Natural killer cell treated with Interleukin-12 subunit alpha and Interleukin-12 subunit beta and Interleukin-15 and Interleukin-18, amount 100 ng/mL, for 72 hours (primary cell): Measurements from ENCODE around the gene MAOA. TPM values are rescaled to one million over a fixed set of nuclear protein-coding genes. Genes with fewer than 3 reads are reported as not detected.

Experiments
- ATAC-seq, 2 donors: fragments of 150-1000 bp; cut with Tn5 transposase in 1 of 2; sonication (Bioruptor Pico), chemical (Tn5 transposase) in 1 of 2; 2 replicates each; pipeline ENCODE4 v1.10.0; 2021
- DNase-seq: peaks from one replicate; pipeline ENCODE4 v3.0.0; 2022; ENCODE audit warnings: low spot score
- H3K27ac Mint-ChIP-seq, 2 donors: 1 replicate in 1 of 2; 2 replicates in 1 of 2; pipeline ENCODE4 v1.8.0; 2022; ENCODE audit warnings: mixed read lengths in 2 of 2, mild to moderate bottlenecking in 1 of 2, moderate library complexity in 1 of 2
- H3K27me3 Mint-ChIP-seq, 2 donors: 1 replicate in 1 of 2; 2 replicates in 1 of 2; pipeline ENCODE4 v1.8.0; 2022; ENCODE audit warnings: mixed read lengths in 2 of 2
- H3K36me3 Mint-ChIP-seq: one replicate; pipeline ENCODE4 v1.8.0; 2022; ENCODE audit warnings: mixed read lengths
- H3K4me1 Mint-ChIP-seq, 2 donors: 1 replicate in 1 of 2; 2 replicates in 1 of 2; pipeline ENCODE4 v1.8.0; 2022; ENCODE audit warnings: low read depth in 2 of 2, mixed read lengths in 2 of 2, mild to moderate bottlenecking in 1 of 2
- H3K4me3 Mint-ChIP-seq: one replicate; pipeline ENCODE4 v1.8.0; 2022; ENCODE audit warnings: mixed read lengths
- H3K9me3 Mint-ChIP-seq: 2 replicates; pipeline ENCODE4 v1.8.0; 2022; ENCODE audit warnings: mixed read lengths
- total RNA-seq, 2 donors: library from RNA; stranded (reverse); gene quantifications; one replicate each; pipeline ENCODE4 v1.2.3, GENCODE V29; 2022

MAOA gene
- total RNA-seq, 2 donors from 2014 or later, result 0.21 to 1.8 TPM

DNA sequence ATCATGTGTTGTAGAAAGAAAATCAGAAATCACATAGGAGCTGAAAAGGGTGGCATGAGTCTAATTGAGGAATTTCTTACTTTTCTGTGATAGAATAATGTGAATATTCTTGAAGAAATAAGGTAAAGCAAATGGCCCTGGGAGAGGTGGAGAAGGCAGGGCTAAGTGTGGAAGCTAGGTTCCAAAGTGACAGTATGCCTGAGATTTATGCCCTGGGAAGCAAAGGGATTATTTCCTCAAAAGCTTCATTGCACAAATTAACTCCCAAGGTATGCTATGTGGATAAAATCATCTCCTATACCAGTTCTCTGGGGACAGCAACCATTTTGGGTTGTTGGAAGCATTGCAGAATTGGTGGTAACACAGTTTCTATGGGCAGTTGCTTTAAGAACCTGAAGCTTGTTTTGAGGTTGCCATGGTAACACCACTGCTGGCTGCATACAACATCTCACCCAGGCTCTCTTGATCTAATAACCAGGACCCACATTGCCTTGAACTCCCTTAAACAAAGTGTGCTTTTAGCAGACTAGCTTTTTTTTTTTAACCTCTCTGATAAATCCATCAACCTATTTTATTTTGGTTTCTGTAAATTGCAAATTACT, 21.0 kb downstream of the MAOA start:
- ATAC-seq (no peak), DNase-seq (no peak)
- Mint-ChIP-seq H3K4me1 (no peaks in the 10 kb centered on the region), H3K27me3 (peaks cover 3 to 21% of the 10 kb centered on the region in 2 donors), H3K27ac (no peak overlapping the region), H3K4me3 (no peak overlapping the region), H3K36me3 (no peaks in the 10 kb centered on the region), H3K9me3 (no peaks in the 10 kb centered on the region)

DNA sequence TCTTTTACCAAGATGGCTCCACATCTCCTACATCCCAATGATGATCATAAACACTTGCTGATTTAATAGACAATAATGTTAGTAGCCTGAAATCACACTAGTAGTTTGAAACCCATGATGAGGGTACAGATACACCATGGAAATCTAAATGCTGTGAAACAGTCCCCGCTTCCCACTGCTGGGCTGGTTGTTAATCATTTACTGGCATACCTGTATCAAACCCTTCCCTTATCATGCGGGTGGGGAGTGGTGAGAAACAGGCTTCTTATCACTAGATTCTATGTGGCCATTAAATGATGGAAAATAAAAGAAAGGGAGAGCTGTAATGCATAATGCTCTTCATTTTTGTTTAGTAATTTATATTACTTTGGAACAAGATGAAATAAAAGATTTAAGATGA, 21.9 kb downstream of the MAOA start:
- Mint-ChIP-seq H3K27me3 (peaks cover 7 to 22% of the 10 kb centered on the region in 2 donors), H3K4me1 (no peaks in the 10 kb centered on the region), H3K27ac (no peak overlapping the region), H3K36me3 (no peaks in the 10 kb centered on the region), H3K9me3 (no peaks in the 10 kb centered on the region), H3K4me3 (no peak overlapping the region)
- DNase-seq, result no peak
- no peak for ATAC-seq

DNA sequence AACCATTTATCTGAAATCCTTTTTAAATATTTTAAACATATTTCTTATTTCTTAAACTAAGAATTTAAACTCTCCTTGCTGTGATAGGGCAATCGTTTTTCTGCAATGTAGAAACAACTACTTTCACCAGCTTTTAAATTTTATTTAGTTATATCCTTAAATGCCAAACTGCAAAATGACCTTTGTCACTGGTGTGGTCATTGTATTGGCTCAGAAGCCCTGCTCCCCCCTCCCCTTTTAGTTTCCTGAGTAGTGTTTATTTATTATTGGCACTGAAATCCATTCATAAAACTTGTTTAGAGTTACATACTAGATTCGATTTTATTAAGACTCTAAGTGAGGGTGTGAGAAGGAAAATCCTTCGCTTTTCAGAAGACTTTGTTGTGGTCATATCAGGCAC, 23.0 kb downstream of the MAOA start:
- Mint-ChIP-seq H3K36me3 (no peaks in the 10 kb centered on the region), H3K4me3 (no peak overlapping the region), H3K27me3 (peaks cover 10 to 25% of the 10 kb centered on the region in 2 donors), H3K9me3 (no peaks in the 10 kb centered on the region), H3K27ac (no peak overlapping the region), H3K4me1 (no peaks in the 10 kb centered on the region)
- no peak for DNase-seq
- ATAC-seq, result no peak

DNA sequence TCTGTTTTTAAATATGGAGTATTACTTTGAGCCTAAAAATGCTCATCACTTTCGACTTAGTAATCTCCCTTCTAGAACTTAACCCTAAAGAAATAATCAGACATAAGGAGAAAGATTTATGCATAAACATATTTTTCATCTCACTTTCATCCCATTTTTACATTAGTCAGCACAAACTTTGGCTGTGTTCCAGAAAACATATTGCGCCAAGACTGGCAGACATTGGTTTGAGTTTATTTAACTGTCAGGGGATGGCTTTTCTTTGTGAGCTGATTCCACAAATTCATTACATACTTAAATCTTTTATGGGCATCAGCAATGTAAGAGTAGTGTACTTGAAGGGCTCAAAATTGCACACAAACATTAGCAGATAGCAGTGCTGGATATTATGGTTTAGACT, 23.7 kb downstream of the MAOA start:
- Mint-ChIP-seq H3K4me1 (no peaks in the 10 kb centered on the region), H3K4me3 (no peak overlapping the region), H3K36me3 (no peaks in the 10 kb centered on the region), H3K9me3 (no peaks in the 10 kb centered on the region), H3K27me3 (peaks cover 14 to 25% of the 10 kb centered on the region in 2 donors), H3K27ac (no peak overlapping the region)
- ATAC-seq, result no peak
- no peak for DNase-seq

DNA sequence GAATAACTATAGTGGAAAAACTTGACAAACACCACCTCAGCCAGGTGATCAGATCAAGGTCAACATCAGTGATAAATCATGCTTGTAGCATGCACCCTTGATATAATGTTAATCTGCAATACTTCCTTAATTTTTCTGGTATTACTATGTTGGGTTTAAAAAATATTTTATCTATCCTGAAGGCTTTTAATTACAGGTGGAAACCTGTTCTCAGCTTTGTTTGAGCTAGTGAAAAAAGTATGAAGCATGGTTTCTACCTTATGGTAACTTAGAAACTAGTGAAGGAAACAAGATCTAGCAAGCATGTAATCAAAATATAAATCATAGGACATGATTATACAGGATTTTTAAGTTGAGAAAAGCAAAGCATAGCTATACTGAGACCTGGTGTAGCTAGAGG, 26.6 kb downstream of the MAOA start:
- DNase-seq (no peak), ATAC-seq (no peak)
- no peaks in the 10 kb centered on the region for H3K9me3 Mint-ChIP-seq
- no peak overlapping the region for H3K27ac Mint-ChIP-seq
- H3K36me3 Mint-ChIP-seq, result no peaks in the 10 kb centered on the region
- H3K27me3 Mint-ChIP-seq, result peaks cover 14 to 18% of the 10 kb centered on the region in 2 donors
- no peaks in the 10 kb centered on the region for H3K4me1 Mint-ChIP-seq
- H3K4me3 Mint-ChIP-seq, result no peak overlapping the region

DNA sequence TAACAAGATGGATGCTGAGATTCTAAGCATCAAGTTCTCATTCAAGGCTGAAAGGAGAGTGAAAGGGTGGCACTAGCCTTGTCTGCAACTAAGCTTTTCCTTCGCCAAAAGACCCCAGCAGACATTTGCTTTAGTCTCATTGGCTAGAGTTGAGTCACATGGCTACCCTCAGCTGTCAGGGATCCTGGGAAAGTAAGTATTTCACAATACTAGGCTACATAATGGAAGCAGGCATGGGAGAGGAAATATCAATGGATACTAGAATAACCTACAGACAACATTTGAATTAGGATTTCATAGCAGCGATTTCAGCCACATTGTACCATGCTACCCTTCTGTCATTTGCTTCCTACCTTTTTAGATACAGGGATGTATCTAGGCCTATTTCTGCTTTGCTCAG, 29.1 kb downstream of the MAOA start:
- Mint-ChIP-seq H3K4me1 (no peaks in the 10 kb centered on the region), H3K4me3 (no peak overlapping the region), H3K27me3 (peaks cover 14 to 18% of the 10 kb centered on the region in 2 donors), H3K36me3 (no peaks in the 10 kb centered on the region), H3K27ac (no peak overlapping the region), H3K9me3 (no peaks in the 10 kb centered on the region)
- DNase-seq (no peak), ATAC-seq (no peak)

DNA sequence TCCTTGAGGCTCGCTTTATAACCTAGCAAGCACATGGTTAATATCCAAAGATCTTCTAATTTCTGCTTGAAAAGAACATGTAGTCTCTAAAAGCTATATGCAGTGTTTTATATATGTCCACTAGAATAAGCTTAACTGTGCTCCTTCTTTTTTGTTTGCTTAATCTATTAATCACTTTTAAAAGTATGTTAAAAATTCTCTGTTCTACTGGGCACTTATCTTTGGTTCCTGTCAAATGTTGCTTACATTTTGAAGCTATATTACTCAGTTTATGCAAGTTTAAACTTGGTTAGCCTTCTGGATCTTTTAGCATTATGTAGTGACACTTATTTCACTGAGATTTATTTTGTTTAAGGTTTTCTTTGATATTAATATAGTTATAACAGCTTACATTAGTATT, 32.5 kb downstream of the MAOA start:
- Mint-ChIP-seq H3K27ac (no peak overlapping the region), H3K4me1 (no peaks in the 10 kb centered on the region), H3K4me3 (no peak overlapping the region), H3K27me3 (peaks cover 7 to 16% of the 10 kb centered on the region in 2 donors), H3K9me3 (no peaks in the 10 kb centered on the region), H3K36me3 (no peaks in the 10 kb centered on the region)
- DNase-seq (no peak), ATAC-seq (no peak)

DNA sequence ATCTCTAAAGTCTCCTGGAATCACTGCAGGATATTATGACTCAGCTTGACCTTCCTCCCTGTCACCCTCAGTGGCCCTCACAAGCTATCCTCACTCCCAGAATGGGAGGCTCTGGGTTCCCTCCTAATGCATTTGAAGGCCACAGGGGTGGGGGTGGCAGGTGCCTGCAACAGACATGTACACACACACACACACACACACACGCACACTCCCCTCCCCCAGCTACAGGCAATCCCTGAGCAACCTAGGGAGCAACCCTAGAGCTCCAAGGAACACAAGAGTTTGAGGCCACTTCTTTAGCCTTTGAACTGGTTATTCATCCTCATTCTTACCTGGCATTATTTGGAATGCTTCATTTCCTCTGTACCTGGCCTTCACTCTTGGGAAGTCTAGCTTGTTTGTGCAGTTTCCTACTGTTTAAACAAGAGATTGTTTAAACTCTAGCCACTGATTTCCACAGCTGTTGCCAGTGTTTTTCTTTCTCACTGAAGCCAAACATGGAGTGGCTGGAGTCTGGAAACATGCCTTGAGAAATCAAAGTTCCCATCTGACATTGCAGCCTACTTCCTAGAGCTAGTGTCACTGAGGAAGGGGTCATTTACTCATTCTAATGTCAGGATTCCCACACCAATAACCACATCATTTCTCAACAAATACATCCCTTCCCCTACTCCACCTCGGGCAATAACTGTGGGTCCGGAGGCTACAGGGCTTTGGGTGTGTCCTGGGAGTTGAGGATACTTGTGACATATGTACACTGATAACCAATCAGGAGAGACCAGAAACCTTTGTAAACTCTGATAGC, 37.7 kb downstream of the MAOA start:
- H3K27me3 Mint-ChIP-seq, result peaks cover 0 to 17% of the 10 kb centered on the region in 2 donors
- no peak overlapping the region for H3K27ac Mint-ChIP-seq
- no peaks in the 10 kb centered on the region for H3K4me1 Mint-ChIP-seq
- no peak overlapping the region for H3K4me3 Mint-ChIP-seq
- H3K9me3 Mint-ChIP-seq, result no peaks in the 10 kb centered on the region
- DNase-seq (no peak), ATAC-seq (peak in 1 of 2 donors; percentile 24)
- no peaks in the 10 kb centered on the region for H3K36me3 Mint-ChIP-seq

DNA sequence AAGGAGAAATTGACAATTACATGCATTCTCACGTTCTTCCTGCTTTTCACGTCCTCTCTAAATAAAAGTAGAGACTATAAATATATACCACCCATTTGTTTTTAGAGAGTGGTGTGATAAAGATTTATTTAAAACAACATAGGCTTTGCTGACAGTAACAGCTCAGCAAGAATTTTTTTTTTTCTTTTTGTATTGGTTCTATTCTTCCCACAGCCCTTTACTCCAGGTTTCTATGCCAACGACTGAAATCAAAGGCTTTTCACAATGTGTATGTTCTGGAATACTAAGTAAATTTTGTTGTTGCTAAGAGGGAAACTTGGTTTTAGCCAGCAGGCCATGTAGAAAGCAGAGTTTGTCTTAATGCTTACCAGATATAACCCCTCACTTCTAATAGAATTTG, 43.4 kb downstream of the MAOA start:
- Mint-ChIP-seq H3K4me1 (no peaks in the 10 kb centered on the region), H3K9me3 (no peaks in the 10 kb centered on the region), H3K36me3 (no peaks in the 10 kb centered on the region), H3K27ac (no peak overlapping the region), H3K4me3 (no peak overlapping the region), H3K27me3 (peaks cover 6 to 25% of the 10 kb centered on the region in 2 donors)
- DNase-seq, result no peak
- no peak for ATAC-seq

DNA sequence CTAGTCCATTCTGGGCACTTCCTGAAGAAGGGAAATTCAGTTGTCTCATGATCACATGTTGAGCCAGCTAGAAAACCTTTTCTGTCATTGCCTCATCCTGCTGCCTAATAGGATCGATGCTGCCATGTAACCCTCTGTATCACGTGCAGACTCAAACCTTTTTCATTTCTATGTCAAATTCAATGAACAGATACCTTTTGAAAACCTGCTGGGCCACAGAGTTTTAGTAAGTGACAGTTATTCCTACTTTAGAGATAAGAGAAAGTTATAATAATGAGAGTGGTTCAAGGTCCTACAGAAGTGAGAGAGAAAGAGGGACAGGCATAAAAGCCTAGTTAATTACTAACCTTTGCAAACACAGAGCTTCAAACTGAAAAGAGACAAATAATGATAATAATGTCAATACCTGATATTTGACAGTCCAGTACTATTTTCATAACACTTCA, 46.0 kb downstream of the MAOA start:
- DNase-seq (no peak), ATAC-seq (no peak)
- no peaks in the 10 kb centered on the region for H3K36me3 Mint-ChIP-seq
- H3K4me1 Mint-ChIP-seq, result no peaks in the 10 kb centered on the region
- H3K27me3 Mint-ChIP-seq, result peaks cover 6 to 27% of the 10 kb centered on the region in 2 donors
- H3K9me3 Mint-ChIP-seq, result no peaks in the 10 kb centered on the region
- H3K27ac Mint-ChIP-seq, result no peak overlapping the region
- no peak overlapping the region for H3K4me3 Mint-ChIP-seq

DNA sequence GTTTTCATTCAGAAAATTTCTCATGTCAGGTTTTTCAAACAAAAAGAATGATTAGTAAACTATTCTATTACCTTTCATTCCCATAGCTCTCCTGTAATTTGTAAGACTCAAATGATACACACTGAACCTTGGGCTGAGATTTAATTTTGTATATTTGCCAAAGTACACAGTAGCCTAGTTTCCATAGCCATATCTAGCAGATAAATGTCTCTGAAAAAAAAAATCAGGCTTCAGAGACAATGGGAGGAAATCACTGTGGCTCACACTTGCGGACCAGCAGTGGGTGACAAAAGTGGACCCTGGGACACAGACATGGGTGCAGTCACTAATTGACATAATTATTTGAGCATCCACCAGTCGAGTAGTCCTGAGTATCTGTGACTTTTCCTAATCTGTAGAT, 46.6 kb downstream of the MAOA start:
- H3K36me3 Mint-ChIP-seq, result no peaks in the 10 kb centered on the region
- H3K27ac Mint-ChIP-seq, result no peak overlapping the region
- DNase-seq (no peak), ATAC-seq (no peak)
- no peaks in the 10 kb centered on the region for H3K4me1 Mint-ChIP-seq
- H3K4me3 Mint-ChIP-seq, result no peak overlapping the region
- no peaks in the 10 kb centered on the region for H3K9me3 Mint-ChIP-seq
- peaks cover 6 to 29% of the 10 kb centered on the region in 2 donors for H3K27me3 Mint-ChIP-seq

DNA sequence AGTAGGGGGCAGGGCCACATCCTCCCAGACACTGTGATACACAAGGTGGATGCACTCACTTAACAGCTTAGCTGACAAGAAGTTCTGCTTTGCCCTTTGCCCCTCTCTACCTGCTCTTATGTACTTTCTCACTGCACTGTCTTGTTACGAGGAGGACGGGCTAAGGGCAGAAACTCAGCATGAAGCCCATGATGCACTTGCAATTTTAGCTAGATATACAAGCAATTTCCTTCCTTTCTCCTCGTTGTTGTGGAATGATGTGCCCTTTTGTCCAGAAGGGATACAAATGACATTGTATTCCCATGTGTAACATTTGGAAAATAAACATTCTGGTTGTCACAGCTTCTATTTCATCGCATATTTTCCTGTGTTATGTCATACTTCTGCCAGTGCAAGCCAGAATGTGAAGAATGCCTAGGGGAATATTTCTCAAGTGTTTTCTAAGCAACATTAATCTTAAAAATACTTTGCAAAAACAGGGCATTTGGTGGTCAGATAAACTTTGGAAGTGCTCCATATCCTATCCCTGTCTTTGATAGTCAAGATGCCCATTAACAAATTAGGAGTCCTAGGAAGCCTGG, 47.2 kb downstream of the MAOA start:
- DNase-seq (no peak), ATAC-seq (no peak)
- H3K9me3 Mint-ChIP-seq, result no peaks in the 10 kb centered on the region
- peaks cover 6 to 29% of the 10 kb centered on the region in 2 donors for H3K27me3 Mint-ChIP-seq
- no peaks in the 10 kb centered on the region for H3K4me1 Mint-ChIP-seq
- no peak overlapping the region for H3K27ac Mint-ChIP-seq
- no peaks in the 10 kb centered on the region for H3K36me3 Mint-ChIP-seq
- H3K4me3 Mint-ChIP-seq, result no peak overlapping the region

DNA sequence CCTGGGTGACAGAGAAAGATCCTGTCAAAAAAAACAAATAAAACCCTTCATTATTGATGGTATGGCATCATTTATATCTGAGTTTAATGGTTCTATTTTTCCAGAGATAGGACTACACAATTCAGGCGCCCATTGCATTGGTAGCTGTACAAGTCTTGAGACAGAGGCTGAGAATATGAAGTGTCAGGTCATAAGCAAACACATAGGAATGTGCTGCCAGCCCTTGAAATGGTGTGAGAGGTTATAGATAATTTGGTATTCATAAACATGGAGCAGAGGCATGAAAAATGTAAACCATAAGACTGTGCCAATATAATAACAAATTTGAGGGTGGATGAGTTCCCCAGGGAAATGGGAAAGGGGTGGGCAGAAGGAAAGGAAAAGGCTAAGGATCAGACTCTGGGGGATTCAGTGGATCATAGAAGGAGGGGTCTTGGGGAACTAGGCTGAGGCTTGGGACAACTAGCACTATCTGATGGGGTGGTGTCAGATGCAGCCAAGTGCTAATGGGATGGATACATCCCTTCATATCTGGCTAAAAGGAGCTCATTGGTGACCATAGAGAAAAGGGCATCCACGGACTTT, 50.8 kb downstream of the MAOA start:
- ATAC-seq, result no peak
- Mint-ChIP-seq H3K27ac (no peak overlapping the region), H3K9me3 (no peaks in the 10 kb centered on the region), H3K4me3 (no peak overlapping the region), H3K4me1 (no peaks in the 10 kb centered on the region), H3K27me3 (peaks cover 6 to 24% of the 10 kb centered on the region in 2 donors), H3K36me3 (no peaks in the 10 kb centered on the region)
- DNase-seq, result no peak
